ENCODE data around the gene ATG9B. TPM values are rescaled to one million over a fixed set of nuclear protein-coding genes. Genes with fewer than 3 reads are reported as not detected.
"Not testable (repeated sequence)": the region's sequence is repeated elsewhere in the genome, so short reads cannot be mapped to it uniquely, and the experiment has no call there.

The ATG9B gene
- total RNA-seq, 1 donor from 2014 or later, result 1.8 TPM

DNA sequence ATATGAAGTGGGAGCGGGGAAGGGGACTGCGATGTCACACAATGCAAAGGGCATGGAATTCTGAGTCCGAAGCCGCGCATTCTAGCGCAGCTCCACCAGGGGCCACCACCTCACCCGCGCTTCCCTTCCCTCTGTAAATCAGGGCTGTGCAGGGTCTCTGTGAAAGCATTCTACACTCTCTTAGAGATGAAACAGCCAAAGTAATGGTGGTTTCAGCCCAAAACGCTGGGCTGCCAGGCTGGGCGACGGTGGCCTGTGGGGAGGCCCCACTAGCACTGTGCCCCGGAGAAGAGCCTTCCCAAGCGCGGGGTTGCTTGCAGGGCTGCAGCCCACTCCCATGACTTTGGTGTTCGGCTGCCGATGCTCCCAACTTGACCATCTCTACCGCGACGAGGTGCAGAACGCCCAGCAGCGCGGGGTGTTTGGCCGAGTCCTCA lies 11.4 kb downstream of the ATG9B start:
- H3K4me3 Mint-ChIP-seq, result peak overlapping the region; percentile 41
- ATAC-seq (ENCODE audit: low read depth) (peak; percentile 18), DNase-seq (no peak)
- H3K9me3 Mint-ChIP-seq, result no peaks in the 10 kb centered on the region
- CTCF ChIA-PET, result interaction anchor here (0.9 to 1.7 kb wide), 2 partner anchors 15 to 99 kb away, joined by 3 to 5 read pairs; partner anchors contain the start of gene ABCB8
- intact Hi-C loops (cut with micrococcal nuclease), result loop anchor here (1.0 to 5.0 kb wide), 7 partner anchors 15 to 576 kb away; partner anchors contain the start of genes ABCB8 and SLC4A2
- H3K27me3 Mint-ChIP-seq, result no peaks in the 10 kb centered on the region
- POLR2A ChIA-PET, result interaction anchor here (0.7 kb wide), 1 partner anchor 50 kb away, joined by 3 read pairs; no protein-coding TSS in a partner anchor
- TF ChIP-seq, protein P1, sequence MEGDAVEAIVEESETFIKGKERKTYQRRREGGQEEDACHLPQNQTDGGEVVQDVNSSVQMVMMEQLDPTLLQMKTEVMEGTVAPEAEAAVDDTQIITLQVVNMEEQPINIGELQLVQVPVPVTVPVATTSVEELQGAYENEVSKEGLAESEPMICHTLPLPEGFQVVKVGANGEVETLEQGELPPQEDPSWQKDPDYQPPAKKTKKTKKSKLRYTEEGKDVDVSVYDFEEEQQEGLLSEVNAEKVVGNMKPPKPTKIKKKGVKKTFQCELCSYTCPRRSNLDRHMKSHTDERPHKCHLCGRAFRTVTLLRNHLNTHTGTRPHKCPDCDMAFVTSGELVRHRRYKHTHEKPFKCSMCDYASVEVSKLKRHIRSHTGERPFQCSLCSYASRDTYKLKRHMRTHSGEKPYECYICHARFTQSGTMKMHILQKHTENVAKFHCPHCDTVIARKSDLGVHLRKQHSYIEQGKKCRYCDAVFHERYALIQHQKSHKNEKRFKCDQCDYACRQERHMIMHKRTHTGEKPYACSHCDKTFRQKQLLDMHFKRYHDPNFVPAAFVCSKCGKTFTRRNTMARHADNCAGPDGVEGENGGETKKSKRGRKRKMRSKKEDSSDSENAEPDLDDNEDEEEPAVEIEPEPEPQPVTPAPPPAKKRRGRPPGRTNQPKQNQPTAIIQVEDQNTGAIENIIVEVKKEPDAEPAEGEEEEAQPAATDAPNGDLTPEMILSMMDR (IDR thresholded peaks at IDR 0.05), result no peak
- no peak overlapping the region for H3K27ac Mint-ChIP-seq
- peaks cover 45% of the 10 kb centered on the region for H3K4me1 Mint-ChIP-seq
- H3K36me3 Mint-ChIP-seq (ENCODE audit: low read depth), result no peaks in the 10 kb centered on the region

- CTCF ChIA-PET, result interaction anchor here (1.7 kb wide), 1 partner anchor 100 kb away, joined by 5 read pairs; no protein-coding TSS in a partner anchor
- ATAC-seq (ENCODE audit: low read depth) (no peak), DNase-seq (no peak)
- no peaks in the 10 kb centered on the region for H3K27me3 Mint-ChIP-seq
- POLR2A ChIA-PET, result no interaction called here
- H3K27ac Mint-ChIP-seq, result no peak overlapping the region
- H3K36me3 Mint-ChIP-seq (ENCODE audit: low read depth), result no peaks in the 10 kb centered on the region
- H3K4me1 Mint-ChIP-seq, result peaks cover 41% of the 10 kb centered on the region
- no peaks in the 10 kb centered on the region for H3K9me3 Mint-ChIP-seq
- no peak overlapping the region for H3K4me3 Mint-ChIP-seq
- intact Hi-C loops (cut with micrococcal nuclease), result loop anchor here (2.0 to 5.0 kb wide), 4 partner anchors 77 to 575 kb away; no protein-coding TSS in a partner anchor
- TF ChIP-seq, protein P1 (IDR thresholded peaks at IDR 0.05), result no peak
These were observed 12.1 kb downstream of the ATG9B start for GRCh38 chr7:151012031-151012692.

DNA sequence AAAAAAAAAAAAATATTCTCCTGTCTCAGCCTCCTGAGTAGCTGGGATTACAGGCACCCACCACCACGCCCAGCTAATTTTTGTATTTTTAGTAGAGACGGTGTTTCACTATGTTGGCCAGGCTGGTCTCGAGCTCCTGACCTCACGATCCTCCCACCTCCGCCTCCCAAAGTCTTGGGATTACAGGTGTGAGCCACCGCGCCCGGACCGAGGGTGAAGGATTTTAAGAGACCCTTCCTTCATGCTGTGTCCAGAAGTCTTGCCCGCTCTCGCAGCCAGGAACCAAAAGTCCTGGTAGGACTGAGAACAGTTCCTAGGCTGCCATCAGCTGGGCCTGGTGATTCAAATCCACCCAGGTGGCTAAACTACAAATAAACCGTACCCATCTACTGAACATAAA lies 12.7 kb downstream of the ATG9B start:
- DNase-seq; H3K9me3 Mint-ChIP-seq; H3K36me3 Mint-ChIP-seq (ENCODE audit: low read depth); POLR2A ChIA-PET; H3K27ac Mint-ChIP-seq; ATAC-seq (ENCODE audit: low read depth); H3K27me3 Mint-ChIP-seq; H3K4me3 Mint-ChIP-seq: not testable (repeated sequence)
- intact Hi-C loops (cut with micrococcal nuclease), result loop anchor here (2.0 to 5.0 kb wide), 4 partner anchors 77 to 574 kb away; no protein-coding TSS in a partner anchor
- CTCF ChIA-PET, result interaction anchor here (1.7 kb wide), 1 partner anchor 100 kb away, joined by 5 read pairs; no protein-coding TSS in a partner anchor
- H3K4me1 Mint-ChIP-seq, result peaks cover 41% of the 10 kb centered on the region

GRCh38 chr7:151011097-151011409 lies 13.2 kb downstream of the ATG9B start:
- Mint-ChIP-seq H3K4me1 (peaks cover 40% of the 10 kb centered on the region), H3K9me3 (no peaks in the 10 kb centered on the region), H3K4me3 (no peak overlapping the region), H3K27me3 (no peaks in the 10 kb centered on the region), H3K36me3 (ENCODE audit: low read depth) (no peaks in the 10 kb centered on the region), H3K27ac (no peak overlapping the region)
- intact Hi-C loops (cut with micrococcal nuclease), result loop anchor here (5.0 kb wide), 2 partner anchors 341 to 574 kb away; no protein-coding TSS in a partner anchor
- TF ChIP-seq, protein P1 (IDR thresholded peaks at IDR 0.05), result no peak
- ATAC-seq (ENCODE audit: low read depth) (no peak), DNase-seq (no peak)
- ChIA-PET CTCF (interaction anchor here (0.7 to 3.2 kb wide), 2 partner anchors 49 to 153 kb away, joined by 3 to 12 read pairs; no protein-coding TSS in a partner anchor), POLR2A (no interaction called here)

DNA sequence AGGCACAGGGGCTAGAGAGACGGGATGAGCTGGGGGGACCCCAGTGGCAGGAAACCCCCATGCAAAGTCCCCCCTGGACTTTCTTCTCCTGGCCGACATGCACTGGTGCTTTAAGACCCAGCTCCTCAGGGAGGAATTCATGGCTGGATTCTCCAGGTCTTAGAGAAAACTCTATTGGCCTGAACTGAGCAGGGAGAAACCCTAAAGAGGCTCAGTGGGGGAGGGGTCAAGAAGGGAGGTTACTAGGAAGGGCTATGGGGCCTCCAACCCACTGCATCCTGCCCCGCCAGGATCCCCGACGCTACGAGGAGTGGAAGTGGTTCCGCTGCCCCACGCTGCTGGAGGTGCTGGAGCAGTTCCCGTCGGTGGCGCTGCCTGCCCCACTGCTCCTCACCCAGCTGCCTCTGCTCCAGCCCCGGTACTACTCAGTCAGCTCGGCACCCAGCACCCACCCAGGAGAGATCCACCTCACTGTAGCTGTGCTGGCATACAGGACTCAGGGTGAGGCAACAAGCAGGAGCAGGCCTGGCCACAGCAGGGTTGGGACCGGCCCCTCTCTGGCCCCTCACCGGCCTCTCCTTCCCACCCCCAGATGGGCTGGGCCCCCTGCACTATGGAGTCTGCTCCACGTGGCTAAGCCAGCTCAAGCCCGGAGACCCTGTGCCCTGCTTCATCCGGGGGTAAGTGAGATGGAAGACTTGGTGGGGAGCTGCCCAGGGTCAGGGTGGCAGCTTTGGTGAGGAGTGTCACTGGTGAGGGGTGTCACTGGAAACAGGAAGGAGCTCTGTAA lies 13.8 kb downstream of the ATG9B start:
- peaks cover 38% of the 10 kb centered on the region for H3K4me1 Mint-ChIP-seq
- H3K4me3 Mint-ChIP-seq, result no peak overlapping the region

More for the DNA sequence above, 13.8 kb downstream of the ATG9B start:
- DNase-seq (no peak), ATAC-seq (ENCODE audit: low read depth) (no peak)
- Mint-ChIP-seq H3K9me3 (no peaks in the 10 kb centered on the region), H3K27me3 (no peaks in the 10 kb centered on the region), H3K36me3 (ENCODE audit: low read depth) (no peaks in the 10 kb centered on the region), H3K27ac (no peak overlapping the region)
- CTCF ChIA-PET, result interaction anchor here (0.6 to 3.2 kb wide), 4 partner anchors 48 to 565 kb away, joined by 3 to 12 read pairs (median 4); no protein-coding TSS in a partner anchor
- POLR2A ChIA-PET, result no interaction called here
- TF ChIP-seq, protein P1 (IDR thresholded peaks at IDR 0.05), result no peak
- intact Hi-C loops (cut with micrococcal nuclease), result loop anchor here (5.0 kb wide), 2 partner anchors 342 to 573 kb away; no protein-coding TSS in a partner anchor

Measured in activated B cell treated with CpG ODN at 0.5 μM for 24 hours (primary cell).